ENCODE measurements around the gene TOP2A.

GRCh38 chr17:40344421-40345160 lies 73.1 kb downstream of the TOP2A start:
- TF ChIP-seq, protein P1, sequence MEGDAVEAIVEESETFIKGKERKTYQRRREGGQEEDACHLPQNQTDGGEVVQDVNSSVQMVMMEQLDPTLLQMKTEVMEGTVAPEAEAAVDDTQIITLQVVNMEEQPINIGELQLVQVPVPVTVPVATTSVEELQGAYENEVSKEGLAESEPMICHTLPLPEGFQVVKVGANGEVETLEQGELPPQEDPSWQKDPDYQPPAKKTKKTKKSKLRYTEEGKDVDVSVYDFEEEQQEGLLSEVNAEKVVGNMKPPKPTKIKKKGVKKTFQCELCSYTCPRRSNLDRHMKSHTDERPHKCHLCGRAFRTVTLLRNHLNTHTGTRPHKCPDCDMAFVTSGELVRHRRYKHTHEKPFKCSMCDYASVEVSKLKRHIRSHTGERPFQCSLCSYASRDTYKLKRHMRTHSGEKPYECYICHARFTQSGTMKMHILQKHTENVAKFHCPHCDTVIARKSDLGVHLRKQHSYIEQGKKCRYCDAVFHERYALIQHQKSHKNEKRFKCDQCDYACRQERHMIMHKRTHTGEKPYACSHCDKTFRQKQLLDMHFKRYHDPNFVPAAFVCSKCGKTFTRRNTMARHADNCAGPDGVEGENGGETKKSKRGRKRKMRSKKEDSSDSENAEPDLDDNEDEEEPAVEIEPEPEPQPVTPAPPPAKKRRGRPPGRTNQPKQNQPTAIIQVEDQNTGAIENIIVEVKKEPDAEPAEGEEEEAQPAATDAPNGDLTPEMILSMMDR (conservative IDR thresholded peaks at IDR 0.05 in 1 of 2, IDR thresholded peaks at IDR 0.05 in 1 of 2; ENCODE audit: low read depth in 1 of 2, low read length in 2 of 2), result no peak
- TF ChIP-seq EZH2 (IDR thresholded peaks at IDR 0.05; ENCODE audit: low read length, missing control alignments), result no peak
